Kidney (tissue), 14 donors: ENCODE results near the gene SH3TC2. TPM values are rescaled to one million over a fixed set of nuclear protein-coding genes. Genes with fewer than 3 reads are reported as not detected.
"Not testable (repeated sequence)": the region's sequence is repeated elsewhere in the genome, so short reads cannot be mapped to it uniquely, and the experiment has no call there.

Experiments used
- DNase-seq, 5 donors: peaks; one replicate each; pipeline ENCODE4 v3.0.0-alpha.2; 2013 to 2020
- FAIRE-seq: peaks from 2 replicates; lab custom pipeline; 2012; peaks lifted over from hg19 to GRCh38; lab: Jason Lieb, UNC
- H3K27ac ChIP-seq, 2 donors: one replicate each; pipeline ENCODE4 v1.7.0; 2013; ENCODE audit warnings: low read depth in 2 of 2, low read length in 2 of 2, inconsistent platforms in 1 of 2
- H3K27me3 ChIP-seq: one replicate; pipeline ENCODE4 v1.7.1; 2013; ENCODE audit warnings: low read length, inconsistent platforms; ENCODE audit not compliant: control insufficient read depth, insufficient read depth
- H3K36me3 ChIP-seq, 3 donors: one replicate each; pipeline versions ENCODE4 v1.7.0 to v1.7.1; 2013; ENCODE audit warnings: low read length in 3 of 3, control low read depth in 1 of 3, inconsistent platforms in 1 of 3; ENCODE audit not compliant: insufficient read depth in 3 of 3, control insufficient read depth in 2 of 3
- H3K4me1 ChIP-seq, 3 donors: one replicate each; pipeline versions ENCODE4 v1.7.0 to v1.7.1; 2013; ENCODE audit warnings: low read length in 3 of 3, inconsistent platforms in 1 of 3, low read depth in 1 of 3; ENCODE audit not compliant: control insufficient read depth in 2 of 3, insufficient read depth in 2 of 3
- H3K4me3 ChIP-seq, 3 donors: one replicate each; pipeline versions ENCODE4 v1.7.0 to v1.8.1; 2013; ENCODE audit warnings: low read length in 3 of 3, control low read depth in 1 of 3, inconsistent platforms in 1 of 3
- H3K9ac ChIP-seq, 3 donors: one replicate each; pipeline versions ENCODE4 v1.7.0 to v1.7.1; 2013; ENCODE audit warnings: low read length in 3 of 3, control low read depth in 1 of 3, inconsistent platforms in 1 of 3
- H3K9me3 ChIP-seq, 3 donors: one replicate each; pipeline versions ENCODE4 v1.7.0 to v1.7.1; 2013; ENCODE audit warnings: low read length in 3 of 3, control low read depth in 1 of 3, inconsistent platforms in 1 of 3; ENCODE audit not compliant: control insufficient read depth in 2 of 3, insufficient read depth in 1 of 3
- intact Hi-C: fragments of 100-400 bp; cut with DNase I; formaldehyde crosslinking; loops from one replicate; pipeline ENCODE4 v1.11.1; 2022
- polyA plus RNA-seq: library from polyadenylated mRNA; stranded (reverse); fragments of 350-450 nt; fragmentation: Illumina TruSeq; extraction: RNeasy Lipid Tissue Mini Kit (QIAGEN cat#74804); gene quantifications from one replicate; pipeline ENCODE4 v1.2.3, GENCODE V29; 2014; ENCODE audit warnings: low read depth, low replicate concordance; ENCODE audit not compliant: insufficient read depth
- total RNA-seq: library from RNA; stranded (reverse); fragmentation: NEBNext Ultra II Directional; extraction: Animal tissue kit (Norgen Biotek cat#: 25700); gene quantifications from one replicate; pipeline ENCODE4 v1.2.1, GENCODE V29; 2021
- TF ChIP-seq, protein P1 (sequence below): IDR thresholded peaks from 3 replicates; pipeline ENCODE4 v1.5.1; 2012; ENCODE audit warnings: mild to moderate bottlenecking, moderate library complexity, borderline replicate concordance; ENCODE audit not compliant: insufficient read depth; ENCODE audit errors: extremely low read depth
- donor health status: control.
- donor health status: control.
- donor health status: control.
- donor health status: control.
- donor health status: control.
- donor health status: DM: yes; HTN: yes; CAD: no.
- donor health status: Normal renal cell carcinoma (clear cell type).

SH3TC2 gene
- total and polyA plus RNA-seq, 2 donors from 2014 or later, result 0.17 to 1.3 TPM

DNA sequence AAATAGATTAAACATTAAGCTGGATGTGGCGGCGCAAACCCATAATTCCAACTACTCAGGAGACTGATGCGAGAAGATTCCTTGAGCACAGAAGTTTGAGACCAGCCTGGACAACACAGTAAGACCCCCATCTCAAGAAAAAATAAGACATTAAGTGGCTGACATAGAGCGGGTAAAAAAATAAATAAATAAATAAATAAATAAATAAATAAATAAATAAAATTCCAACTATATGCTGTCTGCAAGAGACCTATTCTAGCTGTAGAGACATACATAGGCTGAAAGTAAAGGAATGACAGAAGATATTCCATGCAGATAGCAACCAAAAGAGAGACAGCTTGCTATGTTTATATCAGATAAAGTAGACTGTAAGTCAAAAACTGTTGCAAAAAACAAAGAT, 17.4 kb upstream of the SH3TC2 start:
- Histone ChIP-seq H3K4me1 (no peaks in the 10 kb centered on the region), H3K9me3 (no peaks in the 10 kb centered on the region), H3K4me3 (no peak overlapping the region), H3K36me3 (no peaks in the 10 kb centered on the region), H3K9ac (no peak overlapping the region), H3K27ac (no peak overlapping the region), H3K27me3 (no peaks in the 10 kb centered on the region)
- TF ChIP-seq, protein P1, sequence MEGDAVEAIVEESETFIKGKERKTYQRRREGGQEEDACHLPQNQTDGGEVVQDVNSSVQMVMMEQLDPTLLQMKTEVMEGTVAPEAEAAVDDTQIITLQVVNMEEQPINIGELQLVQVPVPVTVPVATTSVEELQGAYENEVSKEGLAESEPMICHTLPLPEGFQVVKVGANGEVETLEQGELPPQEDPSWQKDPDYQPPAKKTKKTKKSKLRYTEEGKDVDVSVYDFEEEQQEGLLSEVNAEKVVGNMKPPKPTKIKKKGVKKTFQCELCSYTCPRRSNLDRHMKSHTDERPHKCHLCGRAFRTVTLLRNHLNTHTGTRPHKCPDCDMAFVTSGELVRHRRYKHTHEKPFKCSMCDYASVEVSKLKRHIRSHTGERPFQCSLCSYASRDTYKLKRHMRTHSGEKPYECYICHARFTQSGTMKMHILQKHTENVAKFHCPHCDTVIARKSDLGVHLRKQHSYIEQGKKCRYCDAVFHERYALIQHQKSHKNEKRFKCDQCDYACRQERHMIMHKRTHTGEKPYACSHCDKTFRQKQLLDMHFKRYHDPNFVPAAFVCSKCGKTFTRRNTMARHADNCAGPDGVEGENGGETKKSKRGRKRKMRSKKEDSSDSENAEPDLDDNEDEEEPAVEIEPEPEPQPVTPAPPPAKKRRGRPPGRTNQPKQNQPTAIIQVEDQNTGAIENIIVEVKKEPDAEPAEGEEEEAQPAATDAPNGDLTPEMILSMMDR, result no peak
- DNase-seq (no peak), FAIRE-seq (no peak)
- intact Hi-C loops, result no loop called here

DNA sequence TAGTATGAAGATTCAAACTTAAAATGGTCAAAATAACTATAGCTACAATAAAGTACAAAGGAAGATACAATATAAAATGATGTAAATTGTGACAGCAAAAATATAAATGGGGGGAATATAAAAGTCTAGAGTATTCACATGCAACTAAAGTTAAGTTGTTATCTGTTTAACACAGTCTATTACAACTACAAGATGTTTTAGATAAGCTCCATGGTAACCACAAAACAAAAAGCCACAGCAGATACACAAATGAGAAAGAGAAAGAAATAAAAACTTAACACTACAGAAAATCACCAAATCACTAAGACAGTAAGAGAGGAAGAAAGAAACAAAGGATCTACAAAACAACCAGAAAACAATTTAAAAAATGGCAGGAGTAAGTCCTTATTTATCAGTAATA, 17.0 kb upstream of the SH3TC2 start:
- DNase-seq (no peak), FAIRE-seq (no peak)
- Histone ChIP-seq H3K27me3 (no peaks in the 10 kb centered on the region), H3K27ac (no peak overlapping the region), H3K9me3 (no peaks in the 10 kb centered on the region), H3K4me3 (no peak overlapping the region), H3K36me3 (no peaks in the 10 kb centered on the region), H3K9ac (no peak overlapping the region), H3K4me1 (no peaks in the 10 kb centered on the region)
- intact Hi-C loops, result no loop called here
- TF ChIP-seq, protein P1, result no peak

DNA sequence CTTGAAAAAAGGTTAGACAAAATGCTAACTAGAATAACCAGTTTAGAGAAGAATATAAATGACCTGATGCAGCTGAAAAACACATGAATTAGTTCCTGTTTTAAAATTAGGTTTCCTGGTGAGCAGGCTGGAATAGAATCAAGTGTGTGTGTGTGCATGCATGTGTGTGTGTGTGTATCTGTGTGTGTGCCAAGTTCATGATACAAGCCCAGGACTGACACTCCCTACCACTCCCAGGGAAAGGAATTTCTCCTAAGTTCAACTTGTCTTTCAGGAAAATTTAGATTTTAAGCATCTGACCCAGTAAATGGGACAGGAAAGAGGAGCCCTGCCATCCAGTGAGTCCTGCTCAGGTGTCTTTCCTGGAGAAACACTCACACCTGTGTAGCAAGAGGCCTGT, 11.2 kb upstream of the SH3TC2 start:
- not testable (repeated sequence) for H3K27ac ChIP-seq

DNA sequence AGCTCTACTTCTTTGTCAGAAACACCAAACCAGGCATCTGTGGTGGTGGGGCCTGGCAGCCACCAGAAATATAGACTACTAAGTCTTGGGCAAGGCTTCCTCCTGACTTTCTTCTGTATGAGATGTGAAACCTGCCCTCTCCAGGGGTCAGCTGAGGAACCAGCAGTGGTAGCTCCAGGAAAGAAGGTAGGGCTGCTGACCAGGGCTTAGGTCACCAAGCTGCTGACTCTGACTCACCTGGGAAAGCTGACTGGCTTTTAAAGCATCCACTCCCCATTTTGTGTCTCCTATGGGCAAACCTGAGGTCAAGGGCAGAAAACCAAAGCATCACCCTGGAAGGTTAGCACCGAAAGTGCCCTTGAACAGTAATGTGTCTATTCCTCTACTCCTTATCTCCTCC, 10.4 kb upstream of the SH3TC2 start:
- Histone ChIP-seq H3K9ac (no peak overlapping the region), H3K4me3 (no peak overlapping the region), H3K27me3 (no peaks in the 10 kb centered on the region), H3K4me1 (no peaks in the 10 kb centered on the region), H3K9me3 (no peaks in the 10 kb centered on the region), H3K27ac (no peak overlapping the region), H3K36me3 (no peaks in the 10 kb centered on the region)
- no peak for FAIRE-seq
- TF ChIP-seq, protein P1, result no peak
- intact Hi-C loops, result no loop called here
- no peak for DNase-seq

More for the DNA sequence above, 11.2 kb upstream of the SH3TC2 start:
- H3K4me3 ChIP-seq, intact Hi-C loops, H3K9me3 ChIP-seq, H3K9ac ChIP-seq, H3K27me3 ChIP-seq, H3K4me1 ChIP-seq, H3K36me3 ChIP-seq, FAIRE-seq: not testable (repeated sequence)
- peak in 1 of 5 donors; percentile 14 for DNase-seq
